OCI-LY7 (cell line): ENCODE measurements around the gene CDCA7L. TPM values are rescaled to one million over a fixed set of nuclear protein-coding genes. Genes with fewer than 3 reads are reported as not detected.
A peak's percentile ranks its signal among the peaks of the same experiment; 100 is the strongest.
"Not testable (repeated sequence)": the region's sequence is repeated elsewhere in the genome, so short reads cannot be mapped to it uniquely, and the experiment has no call there.

ENCODE experiments used
- BruUV-seq: library from RNA; stranded (reverse); fragments of 400-500 nt; replicated peaks from 2 replicates; lab custom pipeline; 2021; lab: Mats Ljungman, UMichigan
- CTCF ChIA-PET: fragments of 300-600 bp; sonication (Branson Sonifier 250); formaldehyde crosslinking; loops from one replicate; lab custom pipeline; 2022; ENCODE audit warnings: antibody characterized with exemption; ENCODE audit not compliant: unreplicated experiment; lab: Charles Lee
- POLR2A ChIA-PET: fragments of 300-600 bp; sonication (Branson Sonifier 250); formaldehyde crosslinking; loops from one replicate; lab custom pipeline; 2022; ENCODE audit warnings: antibody characterized with exemption; lab: Charles Lee
- DNase-seq: peaks from one replicate; pipeline ENCODE4 v3.0.0-alpha.2; 2015; ENCODE audit warnings: low spot score
- H2AFZ ChIP-seq: fragments of 200-600 bp; sonication (generic), shearing (Covaris generic); 2 replicates; pipeline ENCODE4 v1.6.1; 2014; ENCODE audit warnings: mild to moderate bottlenecking, antibody characterized with exemption, low read length, moderate library complexity
- H3K27ac ChIP-seq: fragments of 200-600 bp; sonication (generic); 2 replicates; pipeline ENCODE4 v1.5.1; 2014; ENCODE audit warnings: mixed run types, low read depth, mild to moderate bottlenecking, moderate library complexity, low read length, inconsistent platforms; ENCODE audit not compliant: poor library complexity, severe bottlenecking
- H3K36me3 ChIP-seq: fragments of 200-600 bp; sonication (generic); 2 replicates; pipeline ENCODE4 v1.6.1; 2014; ENCODE audit warnings: mild to moderate bottlenecking, antibody characterized with exemption, low read length, moderate library complexity, mixed read lengths; ENCODE audit not compliant: insufficient read depth
- H3K4me1 ChIP-seq: fragments of 200-600 bp; sonication (generic); 2 replicates; pipeline ENCODE4 v1.5.1; 2014; ENCODE audit warnings: mild to moderate bottlenecking, low read length; ENCODE audit not compliant: insufficient read depth, poor library complexity, severe bottlenecking
- H3K4me2 ChIP-seq: fragments of 200-600 bp; sonication (generic); 2 replicates; pipeline ENCODE4 v1.6.1; 2014; ENCODE audit warnings: mild to moderate bottlenecking, low read length
- H3K4me3 ChIP-seq: fragments of 200-600 bp; sonication (generic); 2 replicates; pipeline ENCODE4 v1.5.1; 2014; ENCODE audit warnings: mild to moderate bottlenecking, low read depth, low read length; ENCODE audit not compliant: poor library complexity, severe bottlenecking
- H3K79me2 ChIP-seq: fragments of 200-600 bp; sonication (generic); 2 replicates; pipeline ENCODE4 v1.6.1; 2016; ENCODE audit warnings: low read depth, mild to moderate bottlenecking, low read length, moderate library complexity, mixed read lengths; ENCODE audit not compliant: insufficient read depth
- H3K9me2 ChIP-seq: fragments of 200-600 bp; sonication (generic); 2 replicates; pipeline ENCODE4 v1.6.1; 2016; ENCODE audit warnings: mild to moderate bottlenecking, low read length, mixed read lengths; ENCODE audit not compliant: insufficient read depth
- H3K9me3 ChIP-seq: fragments of 200-600 bp; sonication (generic); 2 replicates; pipeline ENCODE4 v1.6.1; 2014; ENCODE audit warnings: mild to moderate bottlenecking, mixed run types, low read length, mixed read lengths
- H4K20me1 ChIP-seq: fragments of 200-600 bp; sonication (generic); 2 replicates; pipeline ENCODE4 v1.6.1; 2014; ENCODE audit warnings: mild to moderate bottlenecking, antibody characterized with exemption, low read length, moderate library complexity, mixed read lengths; ENCODE audit not compliant: insufficient read depth
- CTCF ChIP-seq: fragments of 200-600 bp; sonication (generic); conservative IDR thresholded peaks from 2 replicates; pipeline ENCODE4 v1.5.1; 2014; ENCODE audit warnings: mild to moderate bottlenecking, antibody characterized with exemption, low read length, moderate library complexity, mixed read lengths
- EZH2phosphoT487 ChIP-seq: fragments of 200-600 bp; sonication (generic); IDR thresholded peaks from 2 replicates; pipeline ENCODE4 v1.6.1; 2018; ENCODE audit warnings: low read depth, borderline replicate concordance, mild to moderate bottlenecking, mixed run types, antibody characterized with exemption, low read length, moderate library complexity, mixed read lengths
- intact Hi-C: fragments of 100-400 bp; cut with micrococcal nuclease; formaldehyde crosslinking; loops from one replicate; pipeline ENCODE4 v1.10.0; 2022; ENCODE audit not compliant: unreplicated experiment
- total RNA-seq, 2 experiments: library from RNA; depleted of rRNA in 1 of 2; stranded (reverse); fragments of >200 nt in 1 of 2; shearing (Covaris generic) in 1 of 2; gene quantifications; 2 replicates each; pipeline ENCODE4 v1.2.3, GENCODE V29; 2014 to 2022

Gene CDCA7L
- total RNA-seq, 2 experiments from 2014 or later = 155 to 173 TPM

DNA sequence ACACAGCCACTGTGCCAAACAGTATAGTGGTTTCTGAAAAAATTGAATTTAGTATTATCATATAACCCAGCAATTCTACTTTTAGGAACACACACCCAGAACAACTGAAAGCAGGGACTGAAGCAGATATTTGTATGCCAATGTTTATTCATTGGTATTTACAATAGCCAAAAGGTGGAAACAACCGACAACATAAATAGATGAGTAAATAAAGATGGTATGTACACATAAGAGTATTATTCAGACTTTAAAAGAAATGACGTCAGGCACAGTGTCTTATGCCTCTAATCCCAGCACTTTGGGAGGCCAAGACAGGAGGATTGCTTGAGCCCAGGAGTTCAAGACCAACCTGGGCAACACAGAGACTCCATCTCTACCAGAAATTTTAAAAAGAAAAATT is 7.2 kb downstream of the CDCA7L start:
- no peak for DNase-seq
- H3K4me2 ChIP-seq = no peak overlapping the region
- ChIA-PET CTCF (no interaction called here), POLR2A (interaction anchor here (1.2 to 13.6 kb wide), 3 partner anchors 9 to 28 kb away, joined by 4 to 194 read pairs (median 7); no protein-coding TSS in a partner anchor)
- H4K20me1 ChIP-seq = peaks cover 38% of the 10 kb centered on the region
- peaks cover 98% of the 10 kb centered on the region for H3K79me2 ChIP-seq
- peaks cover 85% of the 10 kb centered on the region for H3K36me3 ChIP-seq
- H3K9me3 ChIP-seq = peaks cover 31% of the 10 kb centered on the region; the same call in 1 of the 2 replicates
- H3K4me3 ChIP-seq = no peak overlapping the region
- no peak overlapping the region for H2AFZ ChIP-seq
- no TSS peak for BruUV-seq
- H3K4me1 ChIP-seq = peaks cover 67% of the 10 kb centered on the region
- intact Hi-C loops = no loop called here
- no peaks in the 10 kb centered on the region for H3K9me2 ChIP-seq
- no peak overlapping the region for H3K27ac ChIP-seq
- TF ChIP-seq CTCF (no peak), EZH2phosphoT487 (no peak)

DNA sequence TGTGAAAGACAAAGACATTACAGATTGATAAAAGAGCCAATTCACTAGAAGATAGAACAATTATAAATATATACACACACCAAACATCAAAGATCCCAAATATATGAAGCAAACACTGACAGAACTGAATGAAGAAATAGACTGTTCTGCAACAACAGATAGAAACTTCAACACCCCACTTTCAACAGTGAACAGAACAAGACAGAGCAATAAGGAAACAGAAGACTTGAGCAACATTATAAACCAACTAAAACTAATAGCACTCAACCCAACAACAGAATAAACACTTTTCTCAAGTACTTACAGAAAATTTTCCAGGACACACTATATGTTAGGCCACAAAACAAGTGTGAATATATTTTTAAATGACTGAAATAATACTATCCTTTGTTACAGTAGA is 10.9 kb downstream of the CDCA7L start:
- intact Hi-C loops = no loop called here
- no peak for TF ChIP-seq CTCF
- TF ChIP-seq EZH2phosphoT487 = no peak
- H3K9me2 ChIP-seq = no peaks in the 10 kb centered on the region
- no peak overlapping the region for H3K27ac ChIP-seq
- H3K9me3 ChIP-seq = peaks cover 37% of the 10 kb centered on the region; the same call in 1 of the 2 replicates
- no peak for DNase-seq
- BruUV-seq = no TSS peak
- POLR2A ChIA-PET = interaction anchor here (1.2 kb wide), 1 partner anchor 10 kb away, joined by 4 read pairs; no protein-coding TSS in a partner anchor
- H3K4me2 ChIP-seq = peak overlapping the region; percentile 5
- CTCF ChIA-PET = no interaction called here
- peaks cover 81% of the 10 kb centered on the region for H3K36me3 ChIP-seq
- H3K79me2 ChIP-seq = peaks cover 100% of the 10 kb centered on the region
- H3K4me1 ChIP-seq = peaks cover 31% of the 10 kb centered on the region
- H4K20me1 ChIP-seq = peaks cover 12% of the 10 kb centered on the region
- no peak overlapping the region for H2AFZ ChIP-seq
- H3K4me3 ChIP-seq = peak overlapping the region; percentile 12

DNA sequence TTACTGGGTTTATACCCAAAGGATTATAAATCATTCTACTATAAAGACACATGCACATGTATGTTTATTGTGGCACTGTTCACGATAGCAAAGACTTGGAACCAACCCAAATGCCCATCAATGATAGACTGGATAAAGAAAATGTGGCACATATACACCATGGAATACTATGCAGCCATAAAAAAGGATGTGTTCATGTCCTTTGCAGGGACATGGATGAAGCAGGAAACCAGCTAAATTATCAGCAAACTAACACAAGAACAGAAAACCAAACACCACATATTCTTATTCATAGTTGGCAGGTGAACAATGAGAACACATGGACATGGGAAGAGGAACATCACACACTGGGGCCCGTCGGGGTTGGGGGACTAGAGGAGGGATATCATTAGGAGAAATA is 12.4 kb downstream of the CDCA7L start:
- H3K27ac ChIP-seq, H3K4me3 ChIP-seq, POLR2A ChIA-PET, H3K9me2 ChIP-seq, CTCF ChIA-PET, DNase-seq, intact Hi-C loops, H2AFZ ChIP-seq, BruUV-seq, H4K20me1 ChIP-seq, H3K4me2 ChIP-seq: not testable (repeated sequence)
- peaks cover 65% of the 10 kb centered on the region for H3K36me3 ChIP-seq
- H3K9me3 ChIP-seq = peaks cover 36% of the 10 kb centered on the region; the same call in 1 of the 2 replicates
- peaks cover 99% of the 10 kb centered on the region for H3K79me2 ChIP-seq
- H3K4me1 ChIP-seq = peaks cover 19% of the 10 kb centered on the region
